ENCODE measurements around the gene USP14.

- TF ChIP-seq CTCF (IDR thresholded peaks at IDR 0.05) (no peak), POLR2AphosphoS5 (IDR thresholded peaks at IDR 0.05) (no peak)
Measured at GRCh38 chr18:227374-227773, 69.0 kb downstream of the USP14 start.

Measured in esophagus muscularis mucosa (tissue), 3 donors.